A673 (cell line): ENCODE results near the gene IL17REL.
"Not testable (repeated sequence)": the region's sequence is repeated elsewhere in the genome, so short reads cannot be mapped to it uniquely, and the experiment has no call there.

Source experiments
- CTCF ChIP-seq: fragments of 300-800, 200-600 bp; sonication (generic); conservative IDR thresholded peaks from 2 replicates; pipeline ENCODE4 v1.5.1; 2017; ENCODE audit warnings: low read depth, mild to moderate bottlenecking, antibody characterized with exemption, low read length, moderate library complexity, mixed read lengths
- EZH2 ChIP-seq: fragments of 200-600 bp; sonication (generic); IDR thresholded peaks from 2 replicates; pipeline ENCODE4 v1.6.1; 2017; ENCODE audit warnings: borderline replicate concordance, low read depth, mild to moderate bottlenecking, mixed read lengths, antibody characterized with exemption, low read length; ENCODE audit not compliant: poor library complexity, severe bottlenecking

GRCh38 chr22:49981799-49982198 lies 30.8 kb downstream of the IL17REL start:
- not testable (repeated sequence) for TF ChIP-seq EZH2, CTCF
